OCI-LY1 (cell line): ENCODE data around the gene TPD52L1.

Source experiments
- H2AFZ ChIP-seq: fragments of 200-600 bp; sonication (generic), shearing (Covaris generic); 2 replicates; pipeline ENCODE4 v1.6.0; 2014; ENCODE audit warnings: antibody characterized with exemption, mild to moderate bottlenecking, low read length
- H3F3A ChIP-seq: fragments of 200-600 bp; sonication (generic), shearing (Covaris generic); 2 replicates; pipeline ENCODE4 v1.6.0; 2014; ENCODE audit warnings: mild to moderate bottlenecking, antibody characterized with exemption, low read length, moderate library complexity; ENCODE audit not compliant: insufficient read depth
- H3K27ac ChIP-seq: fragments of 200-600 bp; sonication (generic); 2 replicates; pipeline ENCODE4 v1.5.1; 2014; ENCODE audit warnings: low read length, mixed run types, mild to moderate bottlenecking, low read depth; ENCODE audit not compliant: poor library complexity, severe bottlenecking
- H3K27me3 ChIP-seq: fragments of 200-600 bp; sonication (generic); 2 replicates; pipeline ENCODE4 v1.6.0; 2014; ENCODE audit warnings: antibody characterized with exemption, mild to moderate bottlenecking, low read length, moderate library complexity; ENCODE audit not compliant: insufficient read depth
- H3K36me3 ChIP-seq: fragments of 200-600 bp; sonication (generic); 2 replicates; pipeline ENCODE4 v1.6.1; 2014; ENCODE audit warnings: mild to moderate bottlenecking, antibody characterized with exemption, low read length, moderate library complexity, mixed read lengths; ENCODE audit not compliant: insufficient read depth
- H3K4me1 ChIP-seq: fragments of 200-600 bp; sonication (generic); 2 replicates; pipeline ENCODE4 v1.5.1; 2014; ENCODE audit warnings: mild to moderate bottlenecking, low read length, moderate library complexity; ENCODE audit not compliant: insufficient read depth, severe bottlenecking
- H3K4me2 ChIP-seq: fragments of 200-600 bp; sonication (generic), shearing (Covaris generic); 2 replicates; pipeline ENCODE4 v1.6.1; 2014; ENCODE audit warnings: low read length
- H3K4me3 ChIP-seq: fragments of 200-600 bp; sonication (generic); 2 replicates; pipeline ENCODE4 v1.5.1; 2014; ENCODE audit warnings: low read length, low read depth, mild to moderate bottlenecking, mixed read lengths; ENCODE audit not compliant: poor library complexity, severe bottlenecking
- H3K79me2 ChIP-seq: fragments of 200-600 bp; shearing (Covaris generic); 2 replicates; pipeline ENCODE4 v1.6.1; 2016; ENCODE audit warnings: mixed run types, low read length, mixed read lengths; ENCODE audit not compliant: insufficient read depth
- H3K9ac ChIP-seq: fragments of 200-600 bp; sonication (generic), shearing (Covaris generic); 2 replicates; pipeline ENCODE4 v1.6.1; 2014; ENCODE audit warnings: mild to moderate bottlenecking, low read length, mixed read lengths
- H3K9me2 ChIP-seq: fragments of 200-600 bp; sonication (generic), shearing (Covaris generic); 2 replicates; pipeline ENCODE4 v1.6.1; 2014; ENCODE audit warnings: low read depth, mild to moderate bottlenecking, low read length, mixed read lengths
- H3K9me3 ChIP-seq: fragments of 200-600 bp; shearing (Covaris generic); 2 replicates; pipeline ENCODE4 v1.6.1; 2014; ENCODE audit warnings: low read length, mixed read lengths
- H4K20me1 ChIP-seq: fragments of 200-600 bp; sonication (generic), shearing (Covaris generic); 2 replicates; pipeline ENCODE4 v1.6.0; 2016; ENCODE audit warnings: mild to moderate bottlenecking, low read length; ENCODE audit not compliant: insufficient read depth
- EZH2 ChIP-seq: fragments of 200-600 bp; sonication (generic), shearing (Covaris generic); IDR thresholded peaks from 2 replicates; pipeline ENCODE4 v1.8.0; 2017; ENCODE audit warnings: borderline replicate concordance, mixed run types, mild to moderate bottlenecking, antibody characterized with exemption, low read length, moderate library complexity, mixed read lengths
- TF ChIP-seq, protein P1 (sequence below): fragments of 200-600 bp; sonication (generic), shearing (Covaris generic); IDR thresholded peaks from 2 replicates; pipeline ENCODE4 v1.5.1; 2017; ENCODE audit warnings: mild to moderate bottlenecking, antibody characterized with exemption, low read length, moderate library complexity, mixed read lengths

The TPD52L1 gene

GRCh38 chr6:125273965-125274364, 120.4 kb downstream of the TPD52L1 start:
- Histone ChIP-seq H4K20me1 (no peaks in the 10 kb centered on the region), H3K4me1 (no peaks in the 10 kb centered on the region), H3K9ac (no peak overlapping the region), H3K9me3 (no peaks in the 10 kb centered on the region), H3F3A (no peaks in the 10 kb centered on the region), H3K27me3 (no peaks in the 10 kb centered on the region), H3K36me3 (peaks cover 59% of the 10 kb centered on the region), H3K4me3 (no peak overlapping the region), H2AFZ (no peak overlapping the region), H3K79me2 (no peaks in the 10 kb centered on the region), H3K9me2 (no peaks in the 10 kb centered on the region), H3K27ac (no peak overlapping the region), H3K4me2 (no peak overlapping the region)
- TF ChIP-seq EZH2 = no peak
- TF ChIP-seq, protein P1, sequence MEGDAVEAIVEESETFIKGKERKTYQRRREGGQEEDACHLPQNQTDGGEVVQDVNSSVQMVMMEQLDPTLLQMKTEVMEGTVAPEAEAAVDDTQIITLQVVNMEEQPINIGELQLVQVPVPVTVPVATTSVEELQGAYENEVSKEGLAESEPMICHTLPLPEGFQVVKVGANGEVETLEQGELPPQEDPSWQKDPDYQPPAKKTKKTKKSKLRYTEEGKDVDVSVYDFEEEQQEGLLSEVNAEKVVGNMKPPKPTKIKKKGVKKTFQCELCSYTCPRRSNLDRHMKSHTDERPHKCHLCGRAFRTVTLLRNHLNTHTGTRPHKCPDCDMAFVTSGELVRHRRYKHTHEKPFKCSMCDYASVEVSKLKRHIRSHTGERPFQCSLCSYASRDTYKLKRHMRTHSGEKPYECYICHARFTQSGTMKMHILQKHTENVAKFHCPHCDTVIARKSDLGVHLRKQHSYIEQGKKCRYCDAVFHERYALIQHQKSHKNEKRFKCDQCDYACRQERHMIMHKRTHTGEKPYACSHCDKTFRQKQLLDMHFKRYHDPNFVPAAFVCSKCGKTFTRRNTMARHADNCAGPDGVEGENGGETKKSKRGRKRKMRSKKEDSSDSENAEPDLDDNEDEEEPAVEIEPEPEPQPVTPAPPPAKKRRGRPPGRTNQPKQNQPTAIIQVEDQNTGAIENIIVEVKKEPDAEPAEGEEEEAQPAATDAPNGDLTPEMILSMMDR = no peak

- no peak overlapping the region for H3K27ac ChIP-seq
- peaks cover 66% of the 10 kb centered on the region for H3K36me3 ChIP-seq
- no peak overlapping the region for H2AFZ ChIP-seq
- no peaks in the 10 kb centered on the region for H3K9me2 ChIP-seq
- no peak overlapping the region for H3K4me3 ChIP-seq
- no peak overlapping the region for H3K9ac ChIP-seq
- H3K27me3 ChIP-seq = no peaks in the 10 kb centered on the region
- no peak overlapping the region for H3K4me2 ChIP-seq
- H3K9me3 ChIP-seq = no peaks in the 10 kb centered on the region
- TF ChIP-seq, protein P1 = no peak
- TF ChIP-seq EZH2 = no peak
- H3F3A ChIP-seq = no peaks in the 10 kb centered on the region
- H4K20me1 ChIP-seq = no peaks in the 10 kb centered on the region
- no peaks in the 10 kb centered on the region for H3K4me1 ChIP-seq
- no peaks in the 10 kb centered on the region for H3K79me2 ChIP-seq
Observed at GRCh38 chr6:125274935-125275334, 121.4 kb downstream of the TPD52L1 start.

DNA sequence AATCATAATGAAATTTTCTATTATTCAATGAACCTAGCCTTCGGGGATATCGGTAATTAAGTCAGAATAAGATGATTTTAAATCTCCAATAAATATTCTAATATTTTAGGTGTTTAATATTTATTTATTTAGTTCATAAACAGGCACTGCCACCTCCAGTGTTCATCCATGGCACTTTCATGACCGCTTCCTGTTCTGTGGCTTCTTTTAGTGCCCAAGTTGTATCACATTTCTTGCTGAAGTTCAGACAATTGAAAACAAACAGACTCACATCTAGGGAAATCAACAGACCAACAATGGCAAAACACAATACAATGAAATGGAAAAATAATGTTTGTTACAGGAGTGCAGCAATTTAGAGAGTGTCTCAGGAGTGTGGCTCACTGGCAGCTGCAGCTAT, 122.2 kb downstream of the TPD52L1 start:
- Histone ChIP-seq H3K36me3 (peaks cover 74% of the 10 kb centered on the region), H3K4me2 (no peak overlapping the region), H3F3A (no peaks in the 10 kb centered on the region), H3K9ac (no peak overlapping the region), H3K4me3 (no peak overlapping the region), H3K4me1 (no peaks in the 10 kb centered on the region), H3K27ac (no peak overlapping the region), H3K9me2 (no peaks in the 10 kb centered on the region), H3K9me3 (no peaks in the 10 kb centered on the region), H4K20me1 (no peaks in the 10 kb centered on the region), H2AFZ (no peak overlapping the region), H3K79me2 (no peaks in the 10 kb centered on the region), H3K27me3 (no peaks in the 10 kb centered on the region)
- TF ChIP-seq, protein P1 = no peak
